HG03039 (cell line): ENCODE results near the gene SNCG.
"Not testable (repeated sequence)": the region's sequence is repeated elsewhere in the genome, so short reads cannot be mapped to it uniquely, and the experiment has no call there.

Experiments used
- ATAC-seq: cut with Tn5 transposase; IDR thresholded peaks from one replicate; pipeline ENCODE4 v1.9.1; 2021; ENCODE audit warnings: mild to moderate bottlenecking, moderate library complexity; ENCODE audit not compliant: unreplicated experiment

SNCG gene

GRCh38 chr10:86944907-86945306 lies 13.5 kb upstream of the SNCG start:
- no peak for ATAC-seq

GRCh38 chr10:86945361-86946212 lies 12.8 kb upstream of the SNCG start:
- ATAC-seq = no peak

GRCh38 chr10:86946213-86947155 lies 11.9 kb upstream of the SNCG start:
- ATAC-seq = no peak

GRCh38 chr10:86947806-86948205 lies 10.6 kb upstream of the SNCG start:
- ATAC-seq = not testable (repeated sequence)

GRCh38 chr10:86950349-86950748 lies 8.1 kb upstream of the SNCG start:
- ATAC-seq = no peak

- ATAC-seq = no peak
Observed at GRCh38 chr10:86951184-86951761, 7.1 kb upstream of the SNCG start.

GRCh38 chr10:86952106-86952505 lies 6.3 kb upstream of the SNCG start:
- ATAC-seq = no peak

GRCh38 chr10:86952697-86953096 lies 5.7 kb upstream of the SNCG start:
- not testable (repeated sequence) for ATAC-seq

GRCh38 chr10:86953747-86954680 lies 4.4 kb upstream of the SNCG start:
- no peak for ATAC-seq

GRCh38 chr10:86954681-86955500 lies 3.5 kb upstream of the SNCG start:
- ATAC-seq = no peak

- no peak for ATAC-seq
Observed at GRCh38 chr10:86955501-86956194, 2.8 kb upstream of the SNCG start.

GRCh38 chr10:86956195-86956847 lies 2.1 kb upstream of the SNCG start:
- ATAC-seq = no peak

- no peak for ATAC-seq
Observed at GRCh38 chr10:86956848-86957448, 1.5 kb upstream of the SNCG start.

- ATAC-seq = no peak
Observed at GRCh38 chr10:86957471-86958115, 806 bp upstream of the SNCG start, which contains the start of gene MMRN2. Gene MMRN2, minus strand, starts transcription at chr10:86957615. Its CDS starts 74 bp downstream, at chr10:86957541.

- ATAC-seq = no peak
Observed at GRCh38 chr10:86958901-86959736, 720 bp downstream of the SNCG start.

- ATAC-seq = no peak
Observed at GRCh38 chr10:86959737-86960002, 1.3 kb downstream of the SNCG start.
